ENCODE measurements around the gene GRPEL2. TPM values are rescaled to one million over a fixed set of nuclear protein-coding genes. Genes with fewer than 3 reads are reported as not detected.

Gene GRPEL2
- total and polyA plus RNA-seq, 2 of the 8 experiments (the other 6 are each of a cell fraction or from before 2014, with no cell fraction given) = 11.2 to 52.2 TPM

GRCh38 chr5:149364719-149365118, 19.4 kb downstream of the GRPEL2 start:
- H3K4me1 ChIP-seq (replicated peaks in 1 of 4; ENCODE audit: control insufficient read depth in 3 of 4, insufficient read depth in 4 of 4, low read length in 3 of 4) = peaks cover 0 to 3% (median 1%) of the 10 kb centered on the region in 4 experiments; a peak in 3 of 7 replicates
- no peaks in the 10 kb centered on the region for H3K79me1 ChIP-seq (ENCODE audit: low read depth, low read length)
- H3K27ac ChIP-seq (ENCODE audit: low read depth, low read length) = no peak overlapping the region
- POLR2A ChIA-PET (ENCODE audit: partially characterized antibody) = no interaction called here
- no peaks in the 10 kb centered on the region for H3K9me3 ChIP-seq (ENCODE audit: insufficient read depth in 2 of 2, low read depth in 1 of 2, low read length in 1 of 2)
- no peak overlapping the region for H2BK120ac ChIP-seq (replicated peaks; ENCODE audit: low read depth, low read length)
- no peak overlapping the region for H2BK5ac ChIP-seq (ENCODE audit: low read depth, low read length)
- no peak overlapping the region for H2BK15ac ChIP-seq (ENCODE audit: low read length)
- DNase-seq (ENCODE audit: low read depth in 1 of 2, low spot score in 2 of 2) (no peak), FAIRE-seq (no peak)
- no peak overlapping the region for H3K4me2 ChIP-seq (ENCODE audit: insufficient read depth in 1 of 2, low read depth in 2 of 2, low read length in 2 of 2)
- WGBS, 2 experiments (ENCODE audit: extremely low coverage in 1 of 2, insufficient coverage in 1 of 2, insufficient read length in 1 of 2, insufficient replicate concordance in 2 of 2, low coverage in 1 of 2, low lambda C conversion rate in 2 of 2, missing lambda C conversion rate in 1 of 2) = 82% methylated on average over 2 of the region's 2 CpGs; no CpG with 5 or more reads in 1 of the 2 experiments
- CTCF ChIA-PET (ENCODE audit: partially characterized antibody) = interaction anchor here (1.3 to 46.1 kb wide), 6 partner anchors 7 to 74 kb away, joined by 4 to 1310 read pairs (median 35); partner anchors contain the start of genes GRPEL2 and IL17B
- H4K91ac ChIP-seq (replicated peaks; ENCODE audit: insufficient read length, low read length) = no peak overlapping the region
- no peak overlapping the region for H2BK12ac ChIP-seq (ENCODE audit: low read depth, low read length)
- TF ChIP-seq POLR2A (IDR thresholded peaks at IDR 0.05; ENCODE audit: control extremely low read depth in 1 of 2, low read depth in 2 of 2, low read length in 2 of 2) (no peak), POLR2AphosphoS5 (IDR thresholded peaks at IDR 0.05; ENCODE audit: low read depth, low read length) (no peak)
- no peaks in the 10 kb centered on the region; a peak in 1 of 8 replicates for H3K36me3 ChIP-seq (ENCODE audit: control insufficient read depth in 2 of 4, insufficient read depth in 4 of 4, low read length in 3 of 4)
- H3K27me3 ChIP-seq (replicated peaks in 1 of 4; ENCODE audit: control insufficient read depth in 3 of 4, extremely low read depth in 1 of 4, insufficient read depth in 3 of 4, low read length in 3 of 4) = no peaks in the 10 kb centered on the region
- H2AFZ ChIP-seq (ENCODE audit: low read length) = no peak overlapping the region
- no peak overlapping the region for H2BK20ac ChIP-seq (ENCODE audit: low read length)
- H3K4me3 ChIP-seq (ENCODE audit: extremely low read depth in 1 of 4, insufficient read depth in 2 of 4, low read depth in 3 of 4, low read length in 4 of 4) = no peak overlapping the region
- H3K9ac ChIP-seq (replicated peaks in 1 of 4; ENCODE audit: extremely low read depth in 1 of 4, low read depth in 3 of 4, low read length in 3 of 4) = no peak overlapping the region
- H3K14ac ChIP-seq (ENCODE audit: insufficient read length) = no peak overlapping the region
- H4K5ac ChIP-seq (ENCODE audit: insufficient read length, low read depth, low read length) = no peak overlapping the region
- no peak overlapping the region for H3K18ac ChIP-seq (ENCODE audit: extremely low read depth, low read length)
- no peaks in the 10 kb centered on the region for H3K79me2 ChIP-seq (ENCODE audit: control insufficient read depth in 1 of 2, insufficient read depth in 2 of 2, low read length in 2 of 2)
- H4K20me1 ChIP-seq (replicated peaks in 1 of 2; ENCODE audit: control insufficient read depth in 1 of 2, insufficient read depth in 2 of 2, low read length in 2 of 2) = peaks cover 0 to 3% of the 10 kb centered on the region in 2 experiments
- H3K4ac ChIP-seq (replicated peaks; ENCODE audit: insufficient read length, low read depth, low read length) = no peak overlapping the region
- H3K23me2 ChIP-seq (ENCODE audit: low read depth, low read length) = no peaks in the 10 kb centered on the region
- H3K56ac ChIP-seq (replicated peaks; ENCODE audit: insufficient read length, low read depth, low read length) = no peak overlapping the region
- H3K23ac ChIP-seq (ENCODE audit: insufficient read length) = no peak overlapping the region
- H4K8ac ChIP-seq (ENCODE audit: extremely low read depth, insufficient read depth, low read length) = no peak overlapping the region
- H2AK5ac ChIP-seq (ENCODE audit: low read depth, low read length) = no peak overlapping the region

Data from H1 (cell line).